Endothelial cell of umbilical vein (primary cell): ENCODE results near the gene RGS7. TPM values are rescaled to one million over a fixed set of nuclear protein-coding genes. Genes with fewer than 3 reads are reported as not detected.

Source experiments
- BruUV-seq: library from RNA; stranded (reverse); fragments of 400-500 nt; replicated peaks from 2 replicates; lab custom pipeline; 2021; lab: Mats Ljungman, UMichigan
- CTCF ChIA-PET: fragments of 300-600, 350-600 bp; sonication (Branson Sonifier 250); formaldehyde crosslinking; loops from one replicate; lab custom pipeline; 2021; ENCODE audit warnings: antibody characterized with exemption, inconsistent platforms; lab: Charles Lee
- POLR2A ChIA-PET: fragments of 300-600, 350-600 bp; sonication (Branson Sonifier 250); formaldehyde crosslinking; loops from one replicate; lab custom pipeline; 2021; ENCODE audit warnings: antibody characterized with exemption, inconsistent platforms; lab: Charles Lee
- DNase-seq: peaks from one replicate; pipeline ENCODE4 v3.0.0-alpha.2; 2011; ENCODE audit warnings: low read depth, low spot score
- FAIRE-seq: peaks from 2 replicates; lab custom pipeline; 2011; peaks lifted over from hg19 to GRCh38; lab: Jason Lieb, UNC
- H2AFZ ChIP-seq: 2 replicates; pipeline ENCODE4 v1.6.0; 2012; ENCODE audit warnings: low read depth, low read length, control low read depth, inconsistent platforms
- H3K27ac ChIP-seq: 2 replicates; pipeline ENCODE4 v1.5.1; 2011; ENCODE audit warnings: low read depth, mild to moderate bottlenecking, control low read depth, low read length, moderate library complexity; ENCODE audit not compliant: insufficient read depth
- H3K27me3 ChIP-seq, 2 experiments: 2 replicates each; pipeline versions ENCODE4 v1.6.0 to v1.6.1; 2011; ENCODE audit warnings: low read length in 2 of 2, mixed read lengths in 1 of 2; ENCODE audit not compliant: control insufficient read depth in 2 of 2, insufficient read depth in 2 of 2
- H3K36me3 ChIP-seq, 2 experiments: 2 replicates in 1 of 2; 3 replicates in 1 of 2; pipeline ENCODE4 v1.5.1; 2011; ENCODE audit warnings: low read length in 2 of 2, mild to moderate bottlenecking in 1 of 2, moderate library complexity in 1 of 2; ENCODE audit not compliant: control insufficient read depth in 2 of 2, insufficient read depth in 2 of 2; ENCODE audit errors: extremely low read depth in 1 of 2
- H3K4me1 ChIP-seq: 3 replicates; pipeline ENCODE4 v1.5.1; 2011; ENCODE audit warnings: mild to moderate bottlenecking, low read length; ENCODE audit not compliant: control insufficient read depth, insufficient read depth; ENCODE audit errors: extremely low read depth
- H3K4me2 ChIP-seq: 2 replicates; pipeline ENCODE4 v1.6.1; 2011; ENCODE audit warnings: low read length, control low read depth, mixed read lengths; ENCODE audit not compliant: insufficient read depth
- H3K4me3 ChIP-seq, 3 experiments: fragments of 200-600 bp in 1 of 3; sonication (generic), shearing (Covaris generic) in 1 of 3; replicated peaks in 1 of 3; 2 replicates each; pipeline ENCODE4 v1.5.1; 2011 to 2016; ENCODE audit warnings: control low read depth in 3 of 3, low read length in 3 of 3, mild to moderate bottlenecking in 2 of 3, inconsistent platforms in 1 of 3, low read depth in 1 of 3, moderate library complexity in 1 of 3; ENCODE audit not compliant: insufficient read depth in 1 of 3
- H3K79me2 ChIP-seq: 2 replicates; pipeline ENCODE4 v1.6.0; 2012; ENCODE audit warnings: low read length, inconsistent platforms; ENCODE audit not compliant: control insufficient read depth, insufficient read depth
- H3K9ac ChIP-seq: replicated peaks from 2 replicates; pipeline ENCODE3; 2011; ENCODE audit warnings: low read length, control low read depth; ENCODE audit not compliant: insufficient read depth; ENCODE audit errors: extremely low read depth
- H3K9me1 ChIP-seq: replicated peaks from 3 replicates; pipeline ENCODE4 v1.6.0; 2011; ENCODE audit warnings: mild to moderate bottlenecking, low read length; ENCODE audit not compliant: control insufficient read depth, insufficient read depth; ENCODE audit errors: extremely low read depth
- H3K9me3 ChIP-seq: replicated peaks from 2 replicates; pipeline ENCODE4 v1.5.1; 2012; ENCODE audit warnings: low read length, inconsistent platforms; ENCODE audit not compliant: control insufficient read depth, insufficient read depth
- H4K20me1 ChIP-seq: replicated peaks from 2 replicates; pipeline ENCODE3; 2011; ENCODE audit warnings: mild to moderate bottlenecking, low read length; ENCODE audit not compliant: control insufficient read depth, insufficient read depth; ENCODE audit errors: extremely low read depth
- CTCF ChIP-seq, 2 donors: IDR thresholded peaks; 1 replicate in 1 of 2; 2 replicates in 1 of 2; pipeline ENCODE4 v1.5.1; 2011; ENCODE audit warnings: low read length in 2 of 2, mild to moderate bottlenecking in 2 of 2, moderate library complexity in 2 of 2, control low read depth in 1 of 2, inconsistent platforms in 1 of 2, low read depth in 1 of 2; ENCODE audit not compliant: insufficient read depth in 1 of 2; ENCODE audit errors: extremely low read depth in 1 of 2
- EZH2 ChIP-seq: IDR thresholded peaks from 2 replicates; pipeline ENCODE4 v1.6.1; 2012; ENCODE audit warnings: borderline replicate concordance, low read depth, mild to moderate bottlenecking, moderate library complexity, low read length, inconsistent platforms; ENCODE audit not compliant: severe bottlenecking
- FOS ChIP-seq: IDR thresholded peaks from 2 replicates; pipeline ENCODE4 v1.6.1; 2011; ENCODE audit warnings: mild to moderate bottlenecking, low read length, moderate library complexity, borderline replicate concordance; ENCODE audit not compliant: insufficient read depth
- GATA2 ChIP-seq: IDR thresholded peaks from 2 replicates; pipeline ENCODE4 v1.7.0; 2011; ENCODE audit warnings: low read depth, mild to moderate bottlenecking, moderate library complexity, mixed read lengths, low read length; ENCODE audit not compliant: insufficient read length, insufficient read depth
- JUN ChIP-seq: IDR thresholded peaks from 2 replicates; pipeline ENCODE4 v1.6.1; 2011; ENCODE audit warnings: borderline replicate concordance, low read depth; ENCODE audit not compliant: insufficient read length, insufficient read depth
- POLR2A ChIP-seq: IDR thresholded peaks from 2 replicates; pipeline ENCODE4 v1.6.1; 2012; ENCODE audit warnings: low read depth, mild to moderate bottlenecking, control low read depth, low read length
- dilution Hi-C: fragments of 300-500 bp; cut with MboI; formaldehyde crosslinking; loops from one replicate; pipeline ENCODE4 v1.15.0; 2019; ENCODE audit warnings: low sequenced_read_pairs; ENCODE audit not compliant: extremely low pct_ligation_motif_present
- intact Hi-C: fragments of 100-400 bp; cut with micrococcal nuclease; formaldehyde crosslinking; loops from one replicate; pipeline ENCODE4 v1.10.0; 2022
- polyA plus RNA-seq, 4 experiments: library from polyadenylated mRNA; depleted of rRNA in 3 of 4; stranded (reverse) in 3 of 4; unstranded in 1 of 4; fragments of >200 nt; gene quantifications; 2 replicates each; pipeline versions ENCODE4 v1.2.1 to v1.2.3, GENCODE V29; 2011 to 2012; ENCODE audit warnings: missing spikeins in 1 of 4
- total RNA-seq: library from RNA; stranded (reverse); gene quantifications from 2 replicates; pipeline ENCODE4 v1.2.3, GENCODE V29; 2021
- TF ChIP-seq, protein P1 (sequence below): IDR thresholded peaks from 2 replicates; pipeline ENCODE4 v1.6.1; 2011; ENCODE audit not compliant: insufficient read depth, insufficient read length

Gene RGS7
- total and polyA plus RNA-seq, 2 donors (not counting 3 experiments of a cell fraction or from before 2014, with no cell fraction given), result 0.43 to 0.44 TPM

GRCh38 chr1:240968864-240969263 lies 388.1 kb downstream of the RGS7 start:
- no peak for TF ChIP-seq GATA2
- TF ChIP-seq FOS, result no peak
- no peak for TF ChIP-seq JUN
- H3K4me2 ChIP-seq, result no peak overlapping the region
- no TSS peak for BruUV-seq
- no peak for FAIRE-seq
- H4K20me1 ChIP-seq, result no peaks in the 10 kb centered on the region
- no peaks in the 10 kb centered on the region for H3K9me3 ChIP-seq
- no peak overlapping the region for H2AFZ ChIP-seq
- no peaks in the 10 kb centered on the region for H3K36me3 ChIP-seq
- no peak for DNase-seq
- ChIA-PET CTCF (interaction anchor here (0.8 to 1.8 kb wide), 3 partner anchors 237 to 517 kb away, joined by 3 to 5 read pairs (median 4); no protein-coding TSS in a partner anchor), POLR2A (no interaction called here)
- H3K9ac ChIP-seq, result no peak overlapping the region
- H3K79me2 ChIP-seq, result no peaks in the 10 kb centered on the region
- no peaks in the 10 kb centered on the region for H3K9me1 ChIP-seq
- dilution Hi-C loops (no loop called here), intact Hi-C loops (loop anchor here (5.0 kb wide), 2 partner anchors 438 to 533 kb away; no protein-coding TSS in a partner anchor)
- H3K4me1 ChIP-seq, result no peaks in the 10 kb centered on the region
- no peak overlapping the region for H3K27ac ChIP-seq
- H3K4me3 ChIP-seq, result no peak overlapping the region
- no peaks in the 10 kb centered on the region for H3K27me3 ChIP-seq

- intact Hi-C loops (loop anchor here (5.0 kb wide), 2 partner anchors 440 to 535 kb away; no protein-coding TSS in a partner anchor), dilution Hi-C loops (no loop called here)
- POLR2A ChIA-PET, result no interaction called here
Measured at GRCh38 chr1:240967070-240967724, 389.8 kb downstream of the RGS7 start.

More at GRCh38 chr1:240967070-240967724, 389.8 kb downstream of the RGS7 start:
- Histone ChIP-seq H3K4me1 (no peaks in the 10 kb centered on the region), H3K9ac (no peak overlapping the region), H4K20me1 (no peaks in the 10 kb centered on the region), H3K79me2 (no peaks in the 10 kb centered on the region), H3K9me1 (no peaks in the 10 kb centered on the region), H3K4me3 (no peak overlapping the region), H3K27me3 (no peaks in the 10 kb centered on the region), H3K9me3 (no peaks in the 10 kb centered on the region), H3K27ac (no peak overlapping the region), H2AFZ (no peak overlapping the region), H3K4me2 (no peak overlapping the region), H3K36me3 (no peaks in the 10 kb centered on the region)
- BruUV-seq, result no TSS peak
- CTCF ChIA-PET, result interaction anchor here (0.6 to 2.7 kb wide), 16 partner anchors 17 to 535 kb away, joined by 3 to 24 read pairs (median 3); no protein-coding TSS in a partner anchor
- peak; percentile 4 for DNase-seq
- TF ChIP-seq, protein P1, sequence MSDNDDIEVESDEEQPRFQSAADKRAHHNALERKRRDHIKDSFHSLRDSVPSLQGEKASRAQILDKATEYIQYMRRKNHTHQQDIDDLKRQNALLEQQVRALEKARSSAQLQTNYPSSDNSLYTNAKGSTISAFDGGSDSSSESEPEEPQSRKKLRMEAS, result no peak
- TF ChIP-seq FOS (no peak), GATA2 (no peak), EZH2 (no peak), POLR2A (no peak), CTCF (IDR thresholded peaks at IDR 0.05; ENCODE audit: extremely low read depth in 1 of 2, insufficient read depth in 1 of 2, low read depth in 1 of 2, low read length in 2 of 2) (peak in 1 of 2 donors; percentile 6)
- FAIRE-seq, result no peak
